H1 (cell line): Measurements from ENCODE around the gene FCMR. TPM values are rescaled to one million over a fixed set of nuclear protein-coding genes. Genes with fewer than 3 reads are reported as not detected.
A peak's percentile ranks its signal among the peaks of the same experiment; 100 is the strongest.

Experiments used
- CTCF ChIA-PET: fragments of 300-600 bp; sonication (Branson Sonifier 250); formaldehyde crosslinking; loops from one replicate; lab custom pipeline; 2021; ENCODE audit not compliant: partially characterized antibody; lab: Charles Lee
- POLR2A ChIA-PET: fragments of 300-600 bp; sonication (Branson Sonifier 250); formaldehyde crosslinking; loops from one replicate; lab custom pipeline; 2021; ENCODE audit warnings: inconsistent platforms; ENCODE audit not compliant: partially characterized antibody; lab: Charles Lee
- DNase-seq, 2 experiments: peaks; one replicate each; pipeline versions ENCODE4 v3.0.0 to v3.0.0-alpha.2; 2010 to 2022; ENCODE audit warnings: low spot score in 2 of 2, low read depth in 1 of 2, mixed read lengths in 1 of 2
- FAIRE-seq: peaks from 2 replicates; lab custom pipeline; 2011; peaks lifted over from hg19 to GRCh38; lab: Jason Lieb, UNC
- H2AFZ ChIP-seq: 2 replicates; pipeline ENCODE4 v1.8.1; 2012; ENCODE audit warnings: low read length, inconsistent platforms
- H2AK5ac ChIP-seq: 2 replicates; pipeline ENCODE4 v1.6.1; 2013; ENCODE audit warnings: low read depth, low read length
- H2BK120ac ChIP-seq: replicated peaks from 2 replicates; pipeline ENCODE3; 2013; ENCODE audit warnings: low read depth, low read length, inconsistent platforms
- H2BK12ac ChIP-seq: 2 replicates; pipeline ENCODE4 v1.6.1; 2013; ENCODE audit warnings: low read depth, low read length
- H2BK15ac ChIP-seq: 2 replicates; pipeline ENCODE4 v1.6.1; 2013; ENCODE audit warnings: low read length
- H2BK20ac ChIP-seq: 2 replicates; pipeline ENCODE4 v1.6.1; 2013; ENCODE audit warnings: low read length
- H2BK5ac ChIP-seq: 2 replicates; pipeline ENCODE4 v1.6.1; 2013; ENCODE audit warnings: low read depth, low read length
- H3K14ac ChIP-seq: 2 replicates; pipeline ENCODE4 v1.6.1; 2013; ENCODE audit warnings: inconsistent platforms; ENCODE audit not compliant: insufficient read length
- H3K18ac ChIP-seq: 2 replicates; pipeline ENCODE4 v1.6.1; 2013; ENCODE audit warnings: low read length; ENCODE audit errors: extremely low read depth
- H3K23ac ChIP-seq: 2 replicates; pipeline ENCODE4 v1.6.1; 2013; ENCODE audit warnings: inconsistent platforms; ENCODE audit not compliant: insufficient read length
- H3K23me2 ChIP-seq: 2 replicates; pipeline ENCODE4 v1.6.1; 2013; ENCODE audit warnings: low read depth, low read length
- H3K27ac ChIP-seq: 2 replicates; pipeline ENCODE4 v1.6.1; 2011; ENCODE audit warnings: low read depth, low read length, inconsistent platforms
- H3K27me3 ChIP-seq, 4 experiments: replicated peaks in 1 of 4; 1 replicate in 1 of 4; 2 replicates in 3 of 4; pipeline versions ENCODE4 v1.6.1 to v1.8.1; 2011 to 2013; ENCODE audit warnings: low read length in 3 of 4, mild to moderate bottlenecking in 3 of 4, inconsistent platforms in 2 of 4, mixed read lengths in 2 of 4, moderate library complexity in 1 of 4; ENCODE audit not compliant: control insufficient read depth in 3 of 4, insufficient read depth in 3 of 4; ENCODE audit errors: extremely low read depth in 1 of 4
- H3K36me3 ChIP-seq, 4 experiments: 2 replicates each; pipeline versions ENCODE4 v1.6.1 to v1.8.1; 2011 to 2013; ENCODE audit warnings: mild to moderate bottlenecking in 4 of 4, low read length in 3 of 4, moderate library complexity in 2 of 4, control low read depth in 1 of 4, inconsistent platforms in 1 of 4; ENCODE audit not compliant: insufficient read depth in 4 of 4, control insufficient read depth in 2 of 4
- H3K4ac ChIP-seq: replicated peaks from 2 replicates; pipeline ENCODE3; 2013; ENCODE audit warnings: low read length, low read depth, mixed read lengths, inconsistent platforms; ENCODE audit not compliant: insufficient read length
- H3K4me1 ChIP-seq, 4 experiments: replicated peaks in 1 of 4; 1 replicate in 1 of 4; 2 replicates in 3 of 4; pipeline versions ENCODE4 v1.6.1 to v1.8.1; 2011 to 2013; ENCODE audit warnings: low read length in 3 of 4, inconsistent platforms in 2 of 4, mixed read lengths in 1 of 4; ENCODE audit not compliant: insufficient read depth in 4 of 4, control insufficient read depth in 3 of 4
- H3K4me2 ChIP-seq, 2 experiments: 2 replicates each; pipeline versions ENCODE4 v1.6.1 to v1.8.1; 2011 to 2013; ENCODE audit warnings: low read depth in 2 of 2, low read length in 2 of 2, control low read depth in 1 of 2, inconsistent platforms in 1 of 2, mild to moderate bottlenecking in 1 of 2; ENCODE audit not compliant: insufficient read depth in 1 of 2
- H3K4me3 ChIP-seq, 4 experiments: fragments of 200-600, 300-600 bp in 1 of 4; sonication (generic), shearing (Covaris generic), sonication (Bioruptor Twin) in 1 of 4; 2 replicates each; pipeline versions ENCODE4 v1.5.1 to v1.8.1; 2011 to 2016; ENCODE audit warnings: low read length in 4 of 4, low read depth in 3 of 4, control low read depth in 2 of 4, inconsistent platforms in 2 of 4, mild to moderate bottlenecking in 2 of 4, mixed read lengths in 1 of 4, moderate library complexity in 1 of 4; ENCODE audit not compliant: insufficient read depth in 2 of 4; ENCODE audit errors: extremely low read depth in 1 of 4
- H3K56ac ChIP-seq: replicated peaks from 2 replicates; pipeline ENCODE3; 2013; ENCODE audit warnings: low read depth, mild to moderate bottlenecking, mixed read lengths, low read length, inconsistent platforms; ENCODE audit not compliant: insufficient read length
- H3K79me1 ChIP-seq: 2 replicates; pipeline ENCODE4 v1.6.1; 2013; ENCODE audit warnings: low read depth, low read length, control low read depth
- H3K79me2 ChIP-seq, 2 experiments: 2 replicates each; pipeline versions ENCODE4 v1.6.1 to v1.8.1; 2012 to 2013; ENCODE audit warnings: low read length in 2 of 2, mild to moderate bottlenecking in 2 of 2, inconsistent platforms in 1 of 2; ENCODE audit not compliant: insufficient read depth in 2 of 2, control insufficient read depth in 1 of 2
- H3K9ac ChIP-seq, 4 experiments: replicated peaks in 1 of 4; 1 replicate in 1 of 4; 2 replicates in 3 of 4; pipeline versions ENCODE4 v1.6.1 to v1.8.1; 2011 to 2013; ENCODE audit warnings: low read depth in 3 of 4, low read length in 3 of 4, control low read depth in 2 of 4, mild to moderate bottlenecking in 2 of 4, moderate library complexity in 2 of 4, inconsistent platforms in 1 of 4; ENCODE audit errors: extremely low read depth in 1 of 4
- H3K9me3 ChIP-seq, 2 experiments: 2 replicates each; pipeline versions ENCODE4 v1.6.1 to v1.8.1; 2012 to 2013; ENCODE audit warnings: mild to moderate bottlenecking in 2 of 2, moderate library complexity in 2 of 2, control low read depth in 1 of 2, inconsistent platforms in 1 of 2, low read depth in 1 of 2, low read length in 1 of 2, mixed read lengths in 1 of 2; ENCODE audit not compliant: insufficient read depth in 2 of 2
- H4K20me1 ChIP-seq, 2 experiments: replicated peaks in 1 of 2; 2 replicates each; pipeline versions ENCODE3 to v1.8.1; 2011 to 2013; ENCODE audit warnings: inconsistent platforms in 2 of 2, low read length in 2 of 2, mild to moderate bottlenecking in 1 of 2; ENCODE audit not compliant: insufficient read depth in 2 of 2, control insufficient read depth in 1 of 2
- H4K5ac ChIP-seq: 2 replicates; pipeline ENCODE4 v1.6.1; 2013; ENCODE audit warnings: low read length, low read depth, mixed read lengths, inconsistent platforms; ENCODE audit not compliant: insufficient read length
- H4K8ac ChIP-seq: 2 replicates; pipeline ENCODE4 v1.8.0; 2013; ENCODE audit warnings: mild to moderate bottlenecking, moderate library complexity, low read length, inconsistent platforms; ENCODE audit not compliant: insufficient read depth; ENCODE audit errors: extremely low read depth
- H4K91ac ChIP-seq: replicated peaks from 2 replicates; pipeline ENCODE3; 2013; ENCODE audit warnings: low read length, mixed read lengths, inconsistent platforms; ENCODE audit not compliant: insufficient read length
- EGR1 ChIP-seq: IDR thresholded peaks from 2 replicates; pipeline ENCODE4 v1.6.1; 2011; ENCODE audit warnings: low read depth, low read length, borderline replicate concordance
- NRF1 ChIP-seq: IDR thresholded peaks from 2 replicates; pipeline ENCODE4 v1.6.1; 2011; ENCODE audit warnings: mild to moderate bottlenecking, low read depth, low read length, improper control_type of control experiment
- SAP30 ChIP-seq: fragments of 300-600 bp; sonication (generic); IDR thresholded peaks from 2 replicates; pipeline ENCODE4 v1.7.1; 2012; ENCODE audit warnings: low read length, moderate library complexity, mild to moderate bottlenecking, inconsistent platforms; ENCODE audit not compliant: insufficient read depth, insufficient replicate concordance
- TAF7 ChIP-seq: optimal IDR thresholded peaks from 2 replicates; pipeline ENCODE3; 2011; ENCODE audit warnings: low read depth, mild to moderate bottlenecking, inconsistent platforms, low read length, moderate library complexity, borderline replicate concordance
- TBP ChIP-seq: IDR thresholded peaks from 2 replicates; pipeline ENCODE4 v1.6.1; 2011; ENCODE audit warnings: low read depth, low read length, improper control_type of control experiment
- WGBS, 2 experiments: shearing (Covaris generic) in 1 of 2; methylation state at CpG; one replicate each; pipeline versions ENCODE4 v1.1.6 to v1.1.7; 2013 to 2015; ENCODE audit warnings: low lambda C conversion rate in 2 of 2, mixed read lengths in 2 of 2, inconsistent platforms in 1 of 2, low coverage in 1 of 2, missing lambda C conversion rate in 1 of 2; ENCODE audit not compliant: insufficient replicate concordance in 2 of 2, insufficient coverage in 1 of 2, insufficient read length in 1 of 2; ENCODE audit errors: extremely low coverage in 1 of 2, missing lambda C conversion rate in 1 of 2; 5-methylcytosine and 5-hydroxymethylcytosine counted together
- polyA plus RNA-seq, 7 experiments: library from polyadenylated mRNA; depleted of rRNA in 3 of 7; stranded (reverse) in 5 of 7; unstranded in 2 of 7; fragments of >200 nt in 5 of 7; fragments of 200-250 nt in 2 of 7; gene quantifications; 1 replicate in 5 of 7; 2 replicates in 1 of 7; 4 replicates in 1 of 7; pipeline versions ENCODE4 v1.2.1 to v1.2.3, GENCODE V29; 2011 to 2013; ENCODE audit warnings: missing spikeins in 2 of 7, mixed read lengths in 2 of 7
- total RNA-seq: library from RNA; stranded (reverse); fragmentation: NEBNext Ultra II Directional; extraction: Animal tissue kit (Norgen Biotek cat#: 25700); gene quantifications from 2 replicates; pipeline ENCODE4 v1.2.1, GENCODE V29; 2021

FCMR gene
- total and polyA plus RNA-seq, 2 of the 8 experiments (the other 6 are each of a cell fraction or from before 2014, with no cell fraction given), result 0.53 TPM; not detected in 1

DNA sequence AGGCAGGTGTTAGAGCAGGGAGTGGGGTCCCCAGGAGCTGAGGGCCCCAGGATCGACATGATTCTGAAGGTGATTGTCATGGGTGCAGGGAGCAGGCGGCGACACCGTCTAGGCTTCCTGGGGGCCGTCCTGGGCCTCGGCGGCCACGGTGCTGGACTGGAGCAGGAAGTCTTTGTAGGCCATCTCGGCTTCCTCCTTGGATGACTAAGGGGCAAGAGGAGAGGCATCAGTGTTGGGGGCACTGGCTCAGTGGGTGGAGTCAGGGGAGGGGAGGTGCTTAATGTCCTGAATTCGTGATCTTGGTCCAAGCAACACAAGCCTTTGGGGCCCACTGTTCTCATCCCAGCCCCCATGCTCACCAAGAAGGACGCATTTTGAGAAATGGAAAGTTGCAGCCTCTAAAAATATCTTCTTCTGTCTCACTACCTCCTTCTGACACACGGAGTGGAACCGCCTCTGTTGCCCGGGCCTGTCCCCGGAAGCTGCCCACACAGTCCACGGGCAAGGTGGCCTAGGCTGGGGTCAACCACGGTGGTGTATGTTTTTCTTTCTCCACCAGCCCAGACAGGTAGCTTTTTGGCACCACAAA lies 8.6 kb upstream of the FCMR start:
- H2BK12ac ChIP-seq, result no peak overlapping the region
- POLR2A ChIA-PET, result no interaction called here
- H3K14ac ChIP-seq, result no peak overlapping the region
- H3K36me3 ChIP-seq, result no peaks in the 10 kb centered on the region
- no peaks in the 10 kb centered on the region for H3K79me2 ChIP-seq
- H3K27ac ChIP-seq, result no peak overlapping the region
- WGBS, 2 experiments, result 95% methylated on average over 17 of the region's 17 CpGs; no CpG with 5 or more reads in 1 of the 2 experiments
- no peak for DNase-seq
- H2BK20ac ChIP-seq, result no peak overlapping the region; the same call in 1 of the 2 replicates
- no peak overlapping the region for H3K4me2 ChIP-seq
- no peak overlapping the region; the same call in 1 of the 2 replicates for H2AFZ ChIP-seq
- TF ChIP-seq SAP30, result no peak
- TF ChIP-seq NRF1, result no peak
- TF ChIP-seq TAF7, result no peak
- TF ChIP-seq TBP, result no peak
- TF ChIP-seq EGR1, result no peak
- no peaks in the 10 kb centered on the region for H4K20me1 ChIP-seq
- no peak overlapping the region for H2BK15ac ChIP-seq
- no peak overlapping the region for H4K91ac ChIP-seq
- no peak overlapping the region for H3K18ac ChIP-seq
- H4K5ac ChIP-seq, result no peak overlapping the region
- no peak overlapping the region for H3K23ac ChIP-seq
- no peak overlapping the region for H2BK120ac ChIP-seq
- H3K79me1 ChIP-seq, result no peaks in the 10 kb centered on the region
- H4K8ac ChIP-seq, result peak overlapping the region; percentile 31; the same call in 1 of the 2 replicates
- H3K56ac ChIP-seq, result no peak overlapping the region
- H3K4me1 ChIP-seq, result no peaks in the 10 kb centered on the region
- no peaks in the 10 kb centered on the region for H3K23me2 ChIP-seq
- H3K27me3 ChIP-seq, result no peaks in the 10 kb centered on the region
- no peak overlapping the region for H3K4me3 ChIP-seq
- no peak for FAIRE-seq
- H3K9ac ChIP-seq, result no peak overlapping the region
- H3K4ac ChIP-seq, result no peak overlapping the region
- no peak overlapping the region for H2BK5ac ChIP-seq
- CTCF ChIA-PET, result interaction anchor here (0.7 to 13.8 kb wide), 13 partner anchors 13 to 267 kb away, joined by 3 to 226 read pairs (median 5); partner anchors contain the start of genes FCMR, IL20 and PIGR
- H3K9me3 ChIP-seq, result no peaks in the 10 kb centered on the region
- no peak overlapping the region for H2AK5ac ChIP-seq
